Hepatocyte (in vitro differentiated cells): ENCODE measurements around the gene WT1. TPM values are rescaled to one million over a fixed set of nuclear protein-coding genes. Genes with fewer than 3 reads are reported as not detected.
A peak's percentile ranks its signal among the peaks of the same experiment; 100 is the strongest.

Experiments
- DNase-seq: peaks from one replicate; pipeline ENCODE4 v3.0.0-alpha.2; 2016; ENCODE audit warnings: low spot score
- H2AFZ ChIP-seq: fragments of 200-600 bp; sonication (generic); 2 replicates; pipeline ENCODE4 v1.6.0; 2016; ENCODE audit warnings: antibody characterized with exemption, mild to moderate bottlenecking
- H3K27ac ChIP-seq: fragments of 200-600 bp; sonication (generic); 2 replicates; pipeline ENCODE4 v1.5.1; 2016; ENCODE audit warnings: mild to moderate bottlenecking
- H3K27me3 ChIP-seq: fragments of 200-600 bp; sonication (generic); 2 replicates; pipeline ENCODE4 v1.6.1; 2016
- H3K36me3 ChIP-seq: fragments of 200-600 bp; sonication (generic); replicated peaks from 2 replicates; pipeline ENCODE4 v1.5.1; 2016; ENCODE audit warnings: low read depth; ENCODE audit not compliant: insufficient read depth
- H3K4me1 ChIP-seq: fragments of 200-600 bp; sonication (generic); 2 replicates; pipeline ENCODE4 v1.5.1; 2016; ENCODE audit warnings: mild to moderate bottlenecking, moderate library complexity; ENCODE audit not compliant: insufficient read depth
- H3K4me2 ChIP-seq: fragments of 200-600 bp; sonication (generic); 2 replicates; pipeline ENCODE4 v1.6.0; 2016
- H3K4me3 ChIP-seq: fragments of 200-600 bp; sonication (generic); 2 replicates; pipeline ENCODE4 v1.5.1; 2016; ENCODE audit warnings: mild to moderate bottlenecking
- H3K79me2 ChIP-seq: fragments of 200-600 bp; sonication (generic); 2 replicates; pipeline ENCODE4 v1.6.0; 2017; ENCODE audit warnings: mild to moderate bottlenecking
- H3K9me2 ChIP-seq: fragments of 200-600 bp; sonication (generic); replicated peaks from 2 replicates; pipeline ENCODE4 v1.6.0; 2017; ENCODE audit warnings: mild to moderate bottlenecking; ENCODE audit not compliant: insufficient read depth
- H3K9me3 ChIP-seq: fragments of 200-600 bp; sonication (generic); 2 replicates; pipeline ENCODE4 v1.5.1; 2016; ENCODE audit warnings: low read depth, mild to moderate bottlenecking
- H4K20me1 ChIP-seq: fragments of 200-600 bp; sonication (generic); 2 replicates; pipeline ENCODE4 v1.6.0; 2016; ENCODE audit warnings: mild to moderate bottlenecking; ENCODE audit not compliant: insufficient read depth, poor library complexity, severe bottlenecking
- EZH2 ChIP-seq: fragments of 200-600 bp; sonication (generic); IDR thresholded peaks from 2 replicates; pipeline ENCODE4 v1.6.1; 2016; ENCODE audit warnings: antibody characterized with exemption, mild to moderate bottlenecking, borderline replicate concordance
- EZH2phosphoT487 ChIP-seq: fragments of 200-600 bp; sonication (generic); IDR thresholded peaks from one replicate; pipeline ENCODE4 v1.6.1; 2018; ENCODE audit warnings: antibody characterized with exemption, mild to moderate bottlenecking, low read depth, moderate library complexity; ENCODE audit not compliant: unreplicated experiment, severe bottlenecking
- WGBS: methylation state at CpG from one replicate; pipeline ENCODE4 v1.1.6; 2016; ENCODE audit warnings: low lambda C conversion rate; ENCODE audit errors: missing lambda C conversion rate; 5-methylcytosine and 5-hydroxymethylcytosine counted together
- polyA plus RNA-seq: library from polyadenylated mRNA; unstranded; fragments of >200 nt; fragmentation: Nextera tagmentation; extraction: Ambion mirVana; gene quantifications from 2 replicates; pipeline ENCODE4 v1.2.1, GENCODE V29; 2016
- total RNA-seq: library from RNA; depleted of rRNA; stranded (reverse); fragments of >200 nt; gene quantifications from 2 replicates; pipeline ENCODE4 v1.2.3, GENCODE V29; 2014
- TF ChIP-seq, protein P1 (sequence below): fragments of 200-600 bp; sonication (generic); IDR thresholded peaks from 2 replicates; pipeline ENCODE4 v1.5.1; 2016; ENCODE audit warnings: antibody characterized with exemption, mild to moderate bottlenecking; ENCODE audit not compliant: poor library complexity

Gene WT1
- total and polyA plus RNA-seq, 2 experiments from 2014 or later = 0.37 to 0.47 TPM

DNA sequence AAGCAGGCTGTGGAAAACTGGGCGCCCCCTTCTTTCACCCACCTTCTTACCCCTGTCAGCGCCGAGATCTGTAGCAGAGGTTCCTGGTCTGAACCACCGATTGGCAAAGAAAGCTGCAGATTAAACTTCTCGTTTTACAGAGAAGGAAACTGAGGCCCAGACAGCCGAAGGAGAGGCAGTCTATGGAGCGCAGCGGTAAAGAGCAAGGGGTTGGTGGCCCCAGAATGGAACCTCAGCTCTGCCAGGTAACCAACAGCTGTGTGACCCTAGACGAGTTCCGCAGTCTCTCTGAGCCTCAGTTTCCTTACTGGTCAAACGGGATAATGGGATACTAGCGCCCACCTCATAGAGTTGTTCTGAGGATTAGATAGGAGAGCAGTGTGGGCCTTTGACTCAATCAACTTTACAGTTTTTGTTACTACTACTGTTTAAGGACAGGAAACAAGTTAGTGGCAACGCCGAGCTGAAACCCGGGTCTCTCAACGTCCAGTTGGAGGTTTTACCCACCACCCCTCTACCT is 3.1 kb upstream of the WT1 start:
- H3K79me2 ChIP-seq = no peaks in the 10 kb centered on the region
- H2AFZ ChIP-seq = no peak overlapping the region
- no peak overlapping the region for H3K27ac ChIP-seq
- no peak for DNase-seq
- H4K20me1 ChIP-seq = no peaks in the 10 kb centered on the region
- H3K4me1 ChIP-seq = peaks cover 25% of the 10 kb centered on the region
- no peaks in the 10 kb centered on the region for H3K9me3 ChIP-seq
- no peaks in the 10 kb centered on the region for H3K9me2 ChIP-seq
- peak overlapping the region; percentile 74 for H3K4me2 ChIP-seq
- TF ChIP-seq EZH2 (no peak), EZH2phosphoT487 (no peak)
- TF ChIP-seq, protein P1, sequence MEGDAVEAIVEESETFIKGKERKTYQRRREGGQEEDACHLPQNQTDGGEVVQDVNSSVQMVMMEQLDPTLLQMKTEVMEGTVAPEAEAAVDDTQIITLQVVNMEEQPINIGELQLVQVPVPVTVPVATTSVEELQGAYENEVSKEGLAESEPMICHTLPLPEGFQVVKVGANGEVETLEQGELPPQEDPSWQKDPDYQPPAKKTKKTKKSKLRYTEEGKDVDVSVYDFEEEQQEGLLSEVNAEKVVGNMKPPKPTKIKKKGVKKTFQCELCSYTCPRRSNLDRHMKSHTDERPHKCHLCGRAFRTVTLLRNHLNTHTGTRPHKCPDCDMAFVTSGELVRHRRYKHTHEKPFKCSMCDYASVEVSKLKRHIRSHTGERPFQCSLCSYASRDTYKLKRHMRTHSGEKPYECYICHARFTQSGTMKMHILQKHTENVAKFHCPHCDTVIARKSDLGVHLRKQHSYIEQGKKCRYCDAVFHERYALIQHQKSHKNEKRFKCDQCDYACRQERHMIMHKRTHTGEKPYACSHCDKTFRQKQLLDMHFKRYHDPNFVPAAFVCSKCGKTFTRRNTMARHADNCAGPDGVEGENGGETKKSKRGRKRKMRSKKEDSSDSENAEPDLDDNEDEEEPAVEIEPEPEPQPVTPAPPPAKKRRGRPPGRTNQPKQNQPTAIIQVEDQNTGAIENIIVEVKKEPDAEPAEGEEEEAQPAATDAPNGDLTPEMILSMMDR = no peak
- H3K36me3 ChIP-seq = no peaks in the 10 kb centered on the region
- H3K4me3 ChIP-seq = no peak overlapping the region
- 11% methylated on average over 16 of the region's 16 CpGs for WGBS
- peaks cover 97% of the 10 kb centered on the region for H3K27me3 ChIP-seq

DNA sequence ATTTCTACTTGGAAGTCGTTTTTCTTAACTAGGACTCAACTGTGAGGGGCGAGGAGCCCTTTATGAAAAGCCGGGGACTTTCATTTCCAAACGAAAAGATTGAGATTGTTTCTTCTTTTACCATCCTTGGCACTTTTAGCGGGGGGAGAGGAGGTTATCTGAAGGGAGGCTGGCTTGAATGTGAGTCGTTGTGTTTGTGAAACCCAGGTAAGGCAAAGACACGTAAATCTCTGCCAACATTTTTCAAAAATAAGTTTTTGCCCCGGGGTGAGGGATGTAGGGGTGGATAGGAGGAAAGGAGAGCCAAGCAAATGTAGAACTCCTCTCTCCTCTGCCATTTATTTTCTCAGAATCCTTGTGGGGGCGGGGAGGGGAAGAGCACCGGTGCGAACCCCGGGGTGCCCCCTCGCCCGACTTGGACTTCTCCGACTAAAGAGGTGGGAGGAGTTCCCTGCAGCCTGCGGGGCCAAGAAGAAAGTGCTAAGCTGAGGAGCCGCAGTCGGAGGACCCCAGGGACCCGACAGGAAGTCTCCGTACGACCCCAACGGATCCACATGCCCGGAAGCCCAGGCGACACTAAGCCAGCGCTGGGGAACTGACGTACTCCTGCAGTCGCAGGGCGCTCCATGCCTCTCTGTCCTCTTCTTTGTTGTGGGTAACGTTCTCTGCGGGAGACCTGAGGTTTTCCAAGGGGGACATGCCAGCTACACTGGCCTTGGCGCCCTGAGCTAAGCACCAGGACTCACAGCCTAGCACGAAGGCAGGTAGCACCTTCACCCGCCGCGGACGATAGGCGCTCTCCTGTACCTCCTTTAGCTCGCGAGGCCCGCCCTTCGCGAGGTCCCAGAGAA is 2.4 kb upstream of the WT1 start:
- Histone ChIP-seq H3K9me2 (no peaks in the 10 kb centered on the region), H4K20me1 (no peaks in the 10 kb centered on the region), H3K27ac (no peak overlapping the region), H3K4me1 (peaks cover 29% of the 10 kb centered on the region), H3K36me3 (no peaks in the 10 kb centered on the region), H3K79me2 (no peaks in the 10 kb centered on the region), H3K4me3 (no peak overlapping the region), H3K9me3 (no peaks in the 10 kb centered on the region), H3K4me2 (peak overlapping the region; percentile 53), H2AFZ (no peak overlapping the region), H3K27me3 (peaks cover 97% of the 10 kb centered on the region)
- TF ChIP-seq EZH2 (peak; percentile 77), EZH2phosphoT487 (no peak)
- TF ChIP-seq, protein P1 = no peak
- WGBS = 3% methylated on average over 42 of the region's 42 CpGs
- DNase-seq = no peak

DNA sequence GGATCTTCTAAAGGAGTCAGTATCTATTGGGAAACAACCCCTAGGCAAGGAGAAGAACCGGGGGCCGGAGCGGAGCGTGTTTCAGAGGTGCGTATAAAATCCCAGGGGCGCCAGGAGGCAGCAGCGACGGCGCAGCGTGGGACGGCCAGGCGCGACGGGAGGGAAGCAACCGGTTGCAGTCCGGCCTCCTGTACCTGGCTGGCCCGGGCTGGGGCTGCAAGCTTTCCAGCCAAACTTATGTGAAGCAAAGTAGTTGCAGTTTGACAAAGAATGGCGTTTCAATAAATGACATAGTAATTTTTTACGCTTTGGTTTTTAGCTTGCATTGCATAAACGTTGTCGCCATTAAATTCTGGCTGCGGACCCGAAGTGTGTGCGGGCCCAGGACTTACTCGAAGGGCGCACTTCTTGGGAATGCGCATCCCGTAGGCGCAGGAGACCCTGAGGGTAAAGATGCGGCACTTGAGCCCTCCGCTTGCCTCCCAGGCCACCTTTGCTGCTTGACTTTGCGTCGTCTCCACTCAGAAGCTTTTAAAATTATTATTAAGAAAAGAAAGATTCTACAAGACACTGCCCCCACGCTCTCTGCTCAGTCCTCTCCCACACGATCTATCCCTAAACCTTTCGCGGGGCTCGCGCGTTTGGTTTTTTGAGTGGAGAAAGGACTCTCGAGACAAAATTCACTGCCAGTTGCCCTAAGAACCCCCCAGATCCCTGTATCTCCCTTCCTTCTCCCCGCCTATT is 1.6 kb upstream of the WT1 start:
- Histone ChIP-seq H3K4me2 (peak overlapping the region; percentile 86), H4K20me1 (no peaks in the 10 kb centered on the region), H3K9me3 (no peaks in the 10 kb centered on the region), H3K27ac (no peak overlapping the region), H3K4me3 (no peak overlapping the region), H2AFZ (no peak overlapping the region), H3K4me1 (peaks cover 29% of the 10 kb centered on the region), H3K9me2 (no peaks in the 10 kb centered on the region), H3K79me2 (no peaks in the 10 kb centered on the region), H3K27me3 (peaks cover 97% of the 10 kb centered on the region), H3K36me3 (no peaks in the 10 kb centered on the region)
- DNase-seq = no peak
- TF ChIP-seq, protein P1 = no peak
- TF ChIP-seq EZH2 (peak; percentile 1), EZH2phosphoT487 (peak; percentile 23)
- WGBS = 3% methylated on average over 42 of the region's 42 CpGs
